Activated naive CD4-positive, alpha-beta T cell treated with anti-CD3 and anti-CD28 coated beads for 36 hours (primary cell): Measurements from ENCODE around the gene MGA. TPM values are rescaled to one million over a fixed set of nuclear protein-coding genes. Genes with fewer than 3 reads are reported as not detected.
A peak's percentile ranks its signal among the peaks of the same experiment; 100 is the strongest.

Experiments
- CTCF ChIA-PET: fragments of 350-600 bp; sonication (Branson Sonifier 250); formaldehyde crosslinking; loops from one replicate; lab custom pipeline; 2021; ENCODE audit warnings: antibody characterized with exemption; lab: Charles Lee
- DNase-seq: peaks from one replicate; pipeline ENCODE4 v3.0.0-alpha.2; 2020
- H3K27ac Mint-ChIP-seq: one replicate; pipeline ENCODE4 v1.8.0; 2021; ENCODE audit warnings: mild to moderate bottlenecking, mixed read lengths
- H3K27me3 Mint-ChIP-seq: one replicate; pipeline ENCODE4 v1.8.0; 2021; ENCODE audit warnings: low read depth, mixed read lengths
- H3K36me3 Mint-ChIP-seq: one replicate; pipeline ENCODE4 v1.8.0; 2021; ENCODE audit warnings: low read depth, mixed read lengths
- H3K4me1 Mint-ChIP-seq: one replicate; pipeline ENCODE4 v1.8.0; 2021; ENCODE audit warnings: low read depth, mixed read lengths
- H3K4me3 Mint-ChIP-seq: one replicate; pipeline ENCODE4 v1.8.0; 2021; ENCODE audit warnings: mild to moderate bottlenecking, moderate library complexity, mixed read lengths
- H3K9me3 Mint-ChIP-seq: one replicate; pipeline ENCODE4 v1.8.0; 2021; ENCODE audit warnings: mixed read lengths
- intact Hi-C: fragments of 100-400 bp; cut with micrococcal nuclease; formaldehyde crosslinking; loops from one replicate; pipeline ENCODE4 v1.15.1; 2023
- total RNA-seq, 2 experiments: library from RNA; stranded (reverse); gene quantifications; one replicate each; pipeline ENCODE4 v1.2.3, GENCODE V29; 2021

The MGA gene
- total RNA-seq, 2 experiments from 2014 or later, result 27.4 to 28.3 TPM

GRCh38 chr15:41661078-41661517, 893 bp downstream of the MGA start:
- CTCF ChIA-PET, result interaction anchor here (0.6 to 1.1 kb wide), 4 partner anchors 16 to 112 kb away, joined by 3 read pairs; no protein-coding TSS in a partner anchor
- peak overlapping the region; percentile 81 for H3K27ac Mint-ChIP-seq
- no peaks in the 10 kb centered on the region for H3K9me3 Mint-ChIP-seq
- intact Hi-C loops, result loop anchor here (1.0 to 2.0 kb wide), 2 partner anchors 104 to 150 kb away; no protein-coding TSS in a partner anchor
- H3K36me3 Mint-ChIP-seq, result peaks cover 8% of the 10 kb centered on the region
- peak overlapping the region; percentile 95 for H3K4me3 Mint-ChIP-seq
- peaks cover 35% of the 10 kb centered on the region for H3K4me1 Mint-ChIP-seq
- peaks cover 2% of the 10 kb centered on the region for H3K27me3 Mint-ChIP-seq
- DNase-seq, result no peak

DNA sequence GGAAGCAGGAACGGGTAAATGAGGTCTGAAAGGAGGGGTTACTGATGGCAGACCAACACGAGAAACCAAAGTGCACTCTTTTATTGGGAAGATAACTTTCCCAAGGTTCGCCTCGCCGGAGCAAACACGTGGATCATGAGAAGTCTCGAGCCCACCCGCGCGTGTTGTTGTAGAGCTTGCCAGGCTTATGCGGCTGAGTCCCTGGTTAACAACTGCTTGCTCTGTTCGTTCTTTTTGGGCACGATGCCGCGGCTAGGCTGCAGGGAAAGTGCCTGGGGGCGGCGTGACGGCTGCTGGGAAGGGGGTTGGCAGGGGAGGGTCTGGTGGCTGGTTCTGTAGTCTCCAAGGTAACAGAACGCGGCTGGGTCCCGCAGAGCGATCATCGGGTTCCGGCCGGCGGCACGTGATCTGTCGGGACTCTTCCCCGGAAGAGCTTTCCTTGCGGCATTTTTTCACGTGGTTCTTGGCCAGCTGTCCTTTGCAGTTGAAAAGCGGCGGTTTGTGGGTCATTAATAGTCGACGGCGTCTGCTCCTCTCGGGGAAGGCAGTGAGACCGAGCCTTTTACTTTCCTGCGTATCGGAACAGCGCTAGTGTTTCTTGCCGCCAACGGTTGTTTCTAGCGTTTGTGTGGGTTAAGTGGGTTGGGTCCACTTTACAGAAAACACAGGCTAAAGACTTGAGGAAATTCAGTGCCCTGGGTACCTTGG, 1.5 kb downstream of the MGA start:
- CTCF ChIA-PET, result interaction anchor here (0.6 kb wide), 1 partner anchor 63 kb away, joined by 3 read pairs; no protein-coding TSS in a partner anchor
- H3K27me3 Mint-ChIP-seq, result peaks cover 2% of the 10 kb centered on the region
- intact Hi-C loops, result loop anchor here (1.0 to 2.0 kb wide), 3 partner anchors 35 to 149 kb away; no protein-coding TSS in a partner anchor
- H3K9me3 Mint-ChIP-seq, result no peaks in the 10 kb centered on the region
- peak; percentile 73 for DNase-seq
- peak overlapping the region; percentile 95 for H3K4me3 Mint-ChIP-seq
- H3K4me1 Mint-ChIP-seq, result peaks cover 41% of the 10 kb centered on the region
- H3K27ac Mint-ChIP-seq, result peak overlapping the region; percentile 81
- peaks cover 8% of the 10 kb centered on the region for H3K36me3 Mint-ChIP-seq

DNA sequence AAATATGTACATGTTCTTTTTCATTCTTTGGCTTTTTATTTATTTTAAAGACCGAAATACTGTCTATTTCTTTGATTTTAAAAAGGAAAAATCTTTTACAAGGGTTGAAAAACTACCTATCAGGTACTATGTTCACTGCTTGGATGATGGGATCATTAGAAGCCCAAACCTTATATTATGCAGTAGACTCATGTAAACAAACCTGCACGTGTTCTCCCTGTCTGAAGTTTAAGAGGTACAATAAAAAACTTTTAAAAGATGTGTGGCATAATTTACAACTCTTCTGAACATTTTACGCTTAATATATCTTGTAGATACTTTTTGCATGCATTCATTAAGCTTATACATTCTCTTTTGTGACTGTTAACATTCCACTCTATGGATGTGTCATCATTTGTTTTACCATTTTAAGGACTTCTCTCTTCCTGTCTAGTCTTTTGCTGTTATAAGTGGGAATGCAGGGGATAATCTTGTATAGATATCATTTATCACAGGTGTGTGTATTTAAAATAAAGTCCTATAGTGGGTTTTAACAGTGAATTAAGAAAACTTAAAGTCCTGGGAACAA, 6.2 kb downstream of the MGA start:
- intact Hi-C loops, result no loop called here
- H3K36me3 Mint-ChIP-seq, result peaks cover 22% of the 10 kb centered on the region
- no peak for DNase-seq
- no peak overlapping the region for H3K4me3 Mint-ChIP-seq
- H3K27ac Mint-ChIP-seq, result no peak overlapping the region
- CTCF ChIA-PET, result interaction anchor here (0.5 kb wide), 1 partner anchor 15 kb away, joined by 3 read pairs; no protein-coding TSS in a partner anchor
- no peaks in the 10 kb centered on the region for H3K9me3 Mint-ChIP-seq
- H3K4me1 Mint-ChIP-seq, result peaks cover 49% of the 10 kb centered on the region
- no peaks in the 10 kb centered on the region for H3K27me3 Mint-ChIP-seq

DNA sequence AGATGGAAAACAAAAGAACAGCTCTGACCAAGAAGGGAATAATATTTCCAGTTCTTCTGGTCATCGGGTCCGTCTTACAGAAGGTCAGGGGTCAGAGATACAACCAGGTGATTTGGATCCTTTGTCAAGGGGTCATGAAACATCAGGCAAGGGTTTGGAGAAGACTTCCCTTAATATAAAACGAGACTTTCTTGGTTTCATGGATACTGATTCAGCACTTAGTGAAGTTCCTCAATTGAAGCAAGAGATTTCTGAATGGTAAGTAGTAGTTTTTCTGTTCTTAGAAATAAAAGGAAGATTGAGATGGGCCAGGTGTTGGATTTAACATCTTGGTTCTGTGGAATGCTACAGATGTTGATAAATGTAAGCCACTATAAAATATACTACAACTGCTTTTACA, 9.5 kb downstream of the MGA start:
- Mint-ChIP-seq H3K36me3 (peaks cover 23% of the 10 kb centered on the region), H3K27ac (no peak overlapping the region), H3K27me3 (no peaks in the 10 kb centered on the region), H3K9me3 (no peaks in the 10 kb centered on the region), H3K4me1 (peaks cover 47% of the 10 kb centered on the region), H3K4me3 (no peak overlapping the region)
- CTCF ChIA-PET, result no interaction called here
- DNase-seq, result no peak
- intact Hi-C loops, result no loop called here

GRCh38 chr15:41671656-41672648, 11.7 kb downstream of the MGA start:
- H3K27ac Mint-ChIP-seq, result no peak overlapping the region
- no peaks in the 10 kb centered on the region for H3K9me3 Mint-ChIP-seq
- CTCF ChIA-PET, result interaction anchor here (0.9 kb wide), 2 partner anchors 24 to 140 kb away, joined by 3 read pairs; no protein-coding TSS in a partner anchor

DNA sequence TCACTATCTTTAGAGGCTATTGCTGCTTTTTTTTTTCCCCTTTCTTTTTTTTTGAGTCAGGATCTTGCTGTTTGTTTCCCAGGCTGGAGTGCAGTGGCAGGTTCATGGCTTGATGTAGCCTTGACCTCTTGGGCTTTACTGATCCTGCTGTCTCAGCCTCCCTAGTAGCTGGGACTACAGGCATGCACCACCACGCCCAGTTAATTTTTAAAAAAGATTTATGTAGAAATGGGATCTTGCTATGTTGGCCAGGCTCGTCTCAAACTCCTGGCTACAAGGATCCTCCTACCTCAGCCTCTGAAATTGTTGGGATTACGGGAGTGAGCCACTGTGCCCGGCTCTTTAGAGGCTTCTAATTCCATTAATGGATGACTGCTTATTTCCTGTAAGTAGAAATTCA, 15.1 kb downstream of the MGA start:
- Mint-ChIP-seq H3K36me3 (peaks cover 23% of the 10 kb centered on the region), H3K27ac (no peak overlapping the region), H3K4me1 (peaks cover 54% of the 10 kb centered on the region), H3K27me3 (no peaks in the 10 kb centered on the region), H3K9me3 (peaks cover 1% of the 10 kb centered on the region), H3K4me3 (no peak overlapping the region)
- DNase-seq, result no peak
- intact Hi-C loops, result no loop called here
- CTCF ChIA-PET, result interaction anchor here (0.6 to 1.6 kb wide), 3 partner anchors 12 to 111 kb away, joined by 3 to 7 read pairs (median 3); no protein-coding TSS in a partner anchor

More at GRCh38 chr15:41671656-41672648, 11.7 kb downstream of the MGA start:
- Mint-ChIP-seq H3K4me3 (no peak overlapping the region), H3K4me1 (peaks cover 47% of the 10 kb centered on the region), H3K27me3 (no peaks in the 10 kb centered on the region), H3K36me3 (peaks cover 28% of the 10 kb centered on the region)
- no peak for DNase-seq
- intact Hi-C loops, result no loop called here

GRCh38 chr15:41678742-41679141, 18.5 kb downstream of the MGA start:
- Mint-ChIP-seq H3K4me1 (peaks cover 56% of the 10 kb centered on the region), H3K9me3 (peaks cover 1% of the 10 kb centered on the region), H3K36me3 (peaks cover 20% of the 10 kb centered on the region), H3K4me3 (no peak overlapping the region), H3K27ac (no peak overlapping the region), H3K27me3 (no peaks in the 10 kb centered on the region)
- DNase-seq, result no peak
- intact Hi-C loops, result no loop called here
- CTCF ChIA-PET, result interaction anchor here (0.6 kb wide), 1 partner anchor 318 kb away, joined by 4 read pairs; no protein-coding TSS in a partner anchor

DNA sequence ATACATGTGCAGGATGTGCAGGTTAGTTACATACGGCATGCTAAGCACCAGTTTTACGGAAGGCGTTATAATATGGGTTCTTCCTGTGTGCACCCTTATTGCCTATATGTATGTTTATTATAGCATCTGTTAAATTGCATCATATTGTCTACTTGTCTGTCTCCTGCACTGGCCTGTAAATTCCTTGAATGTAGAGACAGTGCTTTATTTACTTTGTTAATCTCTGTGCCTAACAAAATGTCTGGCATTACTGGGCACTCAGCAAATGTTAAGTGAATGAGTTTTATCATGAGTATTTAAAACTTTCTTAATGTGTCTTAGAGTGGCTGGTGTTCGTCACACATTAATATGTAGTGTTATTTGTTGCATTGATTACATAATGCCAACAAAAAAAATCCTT, 23.8 kb downstream of the MGA start:
- no peaks in the 10 kb centered on the region for H3K27me3 Mint-ChIP-seq
- CTCF ChIA-PET, result no interaction called here
- intact Hi-C loops, result no loop called here
- DNase-seq, result no peak
- no peak overlapping the region for H3K4me3 Mint-ChIP-seq
- peaks cover 1% of the 10 kb centered on the region for H3K9me3 Mint-ChIP-seq
- H3K4me1 Mint-ChIP-seq, result peaks cover 71% of the 10 kb centered on the region
- peaks cover 9% of the 10 kb centered on the region for H3K36me3 Mint-ChIP-seq
- H3K27ac Mint-ChIP-seq, result no peak overlapping the region

- intact Hi-C loops, result no loop called here
- H3K27ac Mint-ChIP-seq, result no peak overlapping the region
- H3K9me3 Mint-ChIP-seq, result no peaks in the 10 kb centered on the region
- peaks cover 2% of the 10 kb centered on the region for H3K36me3 Mint-ChIP-seq
- peaks cover 77% of the 10 kb centered on the region for H3K4me1 Mint-ChIP-seq
- no peak for DNase-seq
- H3K27me3 Mint-ChIP-seq, result no peaks in the 10 kb centered on the region
- no peak overlapping the region for H3K4me3 Mint-ChIP-seq
- CTCF ChIA-PET, result interaction anchor here (0.7 to 1.0 kb wide), 2 partner anchors 131 to 159 kb away, joined by 3 read pairs; no protein-coding TSS in a partner anchor
Observed at GRCh38 chr15:41688671-41689070, 28.5 kb downstream of the MGA start.

DNA sequence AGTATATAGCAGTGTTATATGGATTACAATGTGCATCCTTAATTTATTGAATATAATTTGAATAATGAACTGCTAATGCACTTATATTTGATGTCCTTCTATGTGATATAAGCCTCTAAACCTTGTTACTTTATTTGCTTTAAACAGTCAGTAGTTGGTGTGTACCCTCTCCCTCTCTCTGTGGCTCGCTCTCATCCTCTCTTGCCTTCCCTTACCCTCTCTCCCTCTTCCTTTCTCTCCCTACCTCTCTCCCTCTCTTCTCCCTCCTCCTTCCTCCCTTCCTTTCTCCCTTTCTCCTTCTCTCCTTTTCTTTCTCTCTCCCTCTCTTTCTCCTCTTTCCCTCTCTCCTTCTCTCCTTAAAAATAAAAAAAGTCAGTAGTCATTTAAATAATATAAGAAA, 28.9 kb downstream of the MGA start:
- no peak overlapping the region for H3K4me3 Mint-ChIP-seq
- no peaks in the 10 kb centered on the region for H3K27me3 Mint-ChIP-seq
- H3K27ac Mint-ChIP-seq, result no peak overlapping the region
- intact Hi-C loops, result no loop called here
- peaks cover 2% of the 10 kb centered on the region for H3K36me3 Mint-ChIP-seq
- CTCF ChIA-PET, result interaction anchor here (0.7 kb wide), 1 partner anchor 158 kb away, joined by 3 read pairs; no protein-coding TSS in a partner anchor
- H3K9me3 Mint-ChIP-seq, result no peaks in the 10 kb centered on the region
- DNase-seq, result no peak
- H3K4me1 Mint-ChIP-seq, result peaks cover 77% of the 10 kb centered on the region

DNA sequence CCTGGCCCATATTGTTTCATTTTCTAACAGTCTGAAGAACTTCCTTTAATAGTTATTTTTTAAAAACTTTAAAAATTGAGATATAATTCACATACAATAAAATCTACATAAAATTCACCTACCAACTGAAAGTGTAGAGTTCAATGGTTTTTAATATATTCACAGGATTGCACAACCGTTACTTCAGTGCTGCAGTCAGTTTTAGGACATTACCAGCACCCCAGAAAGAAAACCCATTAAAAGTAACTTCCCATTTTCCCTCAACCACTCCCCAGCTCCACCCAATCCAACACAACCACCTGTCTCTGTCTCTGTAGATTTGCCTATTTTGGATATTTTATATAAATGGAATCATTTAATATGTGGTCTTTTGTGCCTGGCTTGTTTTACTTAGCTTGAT, 29.6 kb downstream of the MGA start:
- H3K36me3 Mint-ChIP-seq, result peaks cover 2% of the 10 kb centered on the region
- H3K9me3 Mint-ChIP-seq, result no peaks in the 10 kb centered on the region
- intact Hi-C loops, result loop anchor here (2.0 kb wide), 3 partner anchors 197 to 503 kb away; partner anchors contain the start of gene ITPKA
- H3K27me3 Mint-ChIP-seq, result no peaks in the 10 kb centered on the region
- H3K27ac Mint-ChIP-seq, result peak overlapping the region; percentile 81
- no peak for DNase-seq
- H3K4me3 Mint-ChIP-seq, result no peak overlapping the region
- CTCF ChIA-PET, result interaction anchor here (0.7 to 1.4 kb wide), 2 partner anchors 29 to 250 kb away, joined by 3 read pairs; partner anchors contain the start of gene MGA
- H3K4me1 Mint-ChIP-seq, result peaks cover 74% of the 10 kb centered on the region
